Lower lobe of right lung (tissue), 2 donors: ENCODE results near the gene ABCC3. TPM values are rescaled to one million over a fixed set of nuclear protein-coding genes. Genes with fewer than 3 reads are reported as not detected.

Experiments used
- ATAC-seq, 2 donors: fragments of 200-7000 bp; cut with Tn5 transposase; one replicate each; pipeline ENCODE4 v1.9.1; 2020 to 2022; ENCODE audit warnings: mild to moderate bottlenecking in 2 of 2, moderate library complexity in 2 of 2
- DNase-seq: peaks from one replicate; pipeline ENCODE4 v3.0.0-alpha.2; 2020
- H3K27ac ChIP-seq: fragments of 200-600 bp; one replicate; pipeline ENCODE4 v1.8.0; 2022
- H3K27me3 ChIP-seq: fragments of 200-600 bp; one replicate; pipeline ENCODE4 v1.8.0; 2022; ENCODE audit warnings: low read depth
- H3K36me3 ChIP-seq: fragments of 200-600 bp; one replicate; pipeline ENCODE4 v1.8.0; 2022; ENCODE audit warnings: mild to moderate bottlenecking
- H3K4me1 ChIP-seq: fragments of 200-600 bp; one replicate; pipeline ENCODE4 v1.8.0; 2022
- H3K4me3 ChIP-seq: fragments of 200-600 bp; one replicate; pipeline ENCODE4 v1.8.0; 2022; ENCODE audit warnings: mild to moderate bottlenecking
- H3K9me3 ChIP-seq: fragments of 200-600 bp; one replicate; pipeline ENCODE4 v1.8.0; 2022
- CTCF ChIP-seq: fragments of 200-600 bp; IDR thresholded peaks from one replicate; pipeline ENCODE4 v1.8.0; 2022; ENCODE audit warnings: antibody characterized with exemption, mild to moderate bottlenecking
- intact Hi-C: fragments of 100-400 bp; cut with DNase I; formaldehyde crosslinking; loops from one replicate; pipeline ENCODE4 v1.11.0; 2022
- total RNA-seq: library from RNA; stranded (reverse); fragmentation: NEBNext Ultra II Directional; extraction: Animal tissue kit (Norgen Biotek cat#: 25700); gene quantifications from one replicate; pipeline ENCODE4 v1.2.1, GENCODE V29; 2021
- donor health status: DM: no; HTN: yes; CAD: no; lungs with severe emphysema.

The ABCC3 gene
- total RNA-seq, 1 donor from 2014 or later, result 41.7 TPM

- DNase-seq, result no peak
Observed at GRCh38 chr17:50645748-50646682, 11.3 kb downstream of the ABCC3 start.

GRCh38 chr17:50647187-50647586, 12.5 kb downstream of the ABCC3 start:
- H3K27me3 ChIP-seq, result no peaks in the 10 kb centered on the region
- intact Hi-C loops, result no loop called here
- no peaks in the 10 kb centered on the region for H3K4me1 ChIP-seq
- ATAC-seq (no peak), DNase-seq (no peak)
- no peaks in the 10 kb centered on the region for H3K36me3 ChIP-seq
- TF ChIP-seq CTCF, result no peak
- H3K9me3 ChIP-seq, result no peaks in the 10 kb centered on the region
- H3K27ac ChIP-seq, result no peak overlapping the region
- H3K4me3 ChIP-seq, result no peak overlapping the region

More at GRCh38 chr17:50645748-50646682, 11.3 kb downstream of the ABCC3 start:
- Histone ChIP-seq H3K9me3 (no peaks in the 10 kb centered on the region), H3K4me1 (peaks cover 6% of the 10 kb centered on the region), H3K36me3 (no peaks in the 10 kb centered on the region), H3K27ac (no peak overlapping the region), H3K27me3 (no peaks in the 10 kb centered on the region), H3K4me3 (no peak overlapping the region)
- intact Hi-C loops, result no loop called here
- TF ChIP-seq CTCF, result no peak
- ATAC-seq, result no peak

GRCh38 chr17:50649042-50649908, 14.6 kb downstream of the ABCC3 start:
- intact Hi-C loops, result no loop called here
- H3K9me3 ChIP-seq, result no peaks in the 10 kb centered on the region
- H3K4me3 ChIP-seq, result no peak overlapping the region
- no peaks in the 10 kb centered on the region for H3K36me3 ChIP-seq
- ATAC-seq (no peak), DNase-seq (no peak)
- no peaks in the 10 kb centered on the region for H3K4me1 ChIP-seq
- no peaks in the 10 kb centered on the region for H3K27me3 ChIP-seq
- H3K27ac ChIP-seq, result no peak overlapping the region
- no peak for TF ChIP-seq CTCF

GRCh38 chr17:50651661-50652060, 17.0 kb downstream of the ABCC3 start:
- no peaks in the 10 kb centered on the region for H3K36me3 ChIP-seq
- no peaks in the 10 kb centered on the region for H3K27me3 ChIP-seq
- no peak for DNase-seq
- H3K4me1 ChIP-seq, result no peaks in the 10 kb centered on the region
- no peak for TF ChIP-seq CTCF
- no peak for ATAC-seq
- H3K27ac ChIP-seq, result no peak overlapping the region
- no peaks in the 10 kb centered on the region for H3K9me3 ChIP-seq
- intact Hi-C loops, result no loop called here
- H3K4me3 ChIP-seq, result no peak overlapping the region

- DNase-seq, result no peak
- Histone ChIP-seq H3K4me1 (no peaks in the 10 kb centered on the region), H3K27ac (no peak overlapping the region), H3K27me3 (no peaks in the 10 kb centered on the region), H3K36me3 (no peaks in the 10 kb centered on the region), H3K4me3 (no peak overlapping the region), H3K9me3 (no peaks in the 10 kb centered on the region)
- peak; percentile 84 to 86 for ATAC-seq
- TF ChIP-seq CTCF, result no peak
- intact Hi-C loops, result no loop called here
Observed at GRCh38 chr17:50653738-50654137, 19.1 kb downstream of the ABCC3 start.
